Activated T-helper 1 cell treated with anti-CD3 and anti-CD28 coated beads, Interleukin-12 subunit alpha, Interleukin-12 subunit beta, Interleukin-2, Interleukin-4 antibody, amounts not matched to agents 30 ng/mL and 10 ng/mL and 1 ng/mL, durations not matched to agents 14 hours and 24 hours and 36 hours (primary cell): Measurements from ENCODE around the gene ASIC2. TPM values are rescaled to one million over a fixed set of nuclear protein-coding genes. Genes with fewer than 3 reads are reported as not detected.

Source experiments
- DNase-seq: peaks from one replicate; pipeline ENCODE4 v3.0.0; 2021; ENCODE audit warnings: low spot score
- H3K27ac Mint-ChIP-seq: one replicate; pipeline ENCODE4 v1.8.0; 2021; ENCODE audit warnings: mild to moderate bottlenecking, mixed read lengths
- H3K27me3 Mint-ChIP-seq: one replicate; pipeline ENCODE4 v1.8.0; 2022; ENCODE audit warnings: mild to moderate bottlenecking, moderate library complexity, mixed read lengths; ENCODE audit not compliant: insufficient read depth
- H3K36me3 Mint-ChIP-seq: one replicate; pipeline ENCODE4 v1.8.0; 2021; ENCODE audit warnings: low read depth, mixed read lengths
- H3K4me1 Mint-ChIP-seq: one replicate; pipeline ENCODE4 v1.8.0; 2021; ENCODE audit warnings: low read depth, mixed read lengths
- H3K4me3 Mint-ChIP-seq: one replicate; pipeline ENCODE4 v1.8.0; 2021; ENCODE audit warnings: mild to moderate bottlenecking, moderate library complexity, mixed read lengths
- H3K9me3 Mint-ChIP-seq: one replicate; pipeline ENCODE4 v1.8.0; 2021; ENCODE audit warnings: mixed read lengths
- intact Hi-C: fragments of 100-400 bp; cut with micrococcal nuclease; formaldehyde crosslinking; loops from one replicate; pipeline ENCODE4 v1.15.1; 2024
- total RNA-seq: library from RNA; stranded (reverse); gene quantifications from 2 replicates; pipeline ENCODE4 v1.2.3, GENCODE V29; 2022

Gene ASIC2
- not detected in 2 replicates for total RNA-seq

- H3K9me3 Mint-ChIP-seq: no peaks in the 10 kb centered on the region
- H3K4me1 Mint-ChIP-seq: no peaks in the 10 kb centered on the region
- peaks cover 49% of the 10 kb centered on the region for H3K27me3 Mint-ChIP-seq
- H3K4me3 Mint-ChIP-seq: no peak within 1 kb of the TSS
- H3K27ac Mint-ChIP-seq: no peak within 1 kb of the TSS
- H3K36me3 Mint-ChIP-seq: peaks cover 2% of the 10 kb centered on the region
- intact Hi-C loops: no loop called here
- DNase-seq: no peak
Observed at GRCh38 chr17:33292981-33293867, at the start of gene ASIC2. TSS of gene ASIC2 (minus strand) at chr17:33293295.

- intact Hi-C loops: no loop called here
- Mint-ChIP-seq H3K27ac (no peak overlapping the region), H3K27me3 (peaks cover 1% of the 10 kb centered on the region), H3K36me3 (no peaks in the 10 kb centered on the region), H3K4me1 (no peaks in the 10 kb centered on the region), H3K9me3 (no peaks in the 10 kb centered on the region), H3K4me3 (no peak overlapping the region)
- DNase-seq: no peak
Observed at GRCh38 chr17:33342025-33342424, 48.9 kb upstream of the ASIC2 start.

- H3K4me1 Mint-ChIP-seq: no peaks in the 10 kb centered on the region
- no peaks in the 10 kb centered on the region for H3K27me3 Mint-ChIP-seq
- intact Hi-C loops: no loop called here
- no peak overlapping the region for H3K27ac Mint-ChIP-seq
- H3K36me3 Mint-ChIP-seq: no peaks in the 10 kb centered on the region
- no peak for DNase-seq
- H3K4me3 Mint-ChIP-seq: no peak overlapping the region
- H3K9me3 Mint-ChIP-seq: no peaks in the 10 kb centered on the region
Observed at GRCh38 chr17:33338242-33338641, 45.1 kb upstream of the ASIC2 start.

- DNase-seq: no peak
- H3K9me3 Mint-ChIP-seq: no peaks in the 10 kb centered on the region
- no peak overlapping the region for H3K4me3 Mint-ChIP-seq
Observed at GRCh38 chr17:33335491-33336173, 42.5 kb upstream of the ASIC2 start.

GRCh38 chr17:33334703-33335102 lies 41.6 kb upstream of the ASIC2 start:
- intact Hi-C loops: no loop called here
- peaks cover 4% of the 10 kb centered on the region for H3K27me3 Mint-ChIP-seq
- no peaks in the 10 kb centered on the region for H3K9me3 Mint-ChIP-seq
- no peaks in the 10 kb centered on the region for H3K36me3 Mint-ChIP-seq
- no peak overlapping the region for H3K27ac Mint-ChIP-seq
- no peak overlapping the region for H3K4me3 Mint-ChIP-seq
- H3K4me1 Mint-ChIP-seq: no peaks in the 10 kb centered on the region
- DNase-seq: no peak

More at GRCh38 chr17:33335491-33336173, 42.5 kb upstream of the ASIC2 start:
- no peaks in the 10 kb centered on the region for H3K36me3 Mint-ChIP-seq
- H3K27ac Mint-ChIP-seq: no peak overlapping the region
- intact Hi-C loops: no loop called here
- H3K4me1 Mint-ChIP-seq: no peaks in the 10 kb centered on the region
- peaks cover 2% of the 10 kb centered on the region for H3K27me3 Mint-ChIP-seq

- Mint-ChIP-seq H3K4me1 (no peaks in the 10 kb centered on the region), H3K27me3 (peaks cover 4% of the 10 kb centered on the region), H3K36me3 (no peaks in the 10 kb centered on the region), H3K9me3 (no peaks in the 10 kb centered on the region), H3K27ac (no peak overlapping the region), H3K4me3 (no peak overlapping the region)
- intact Hi-C loops: no loop called here
- no peak for DNase-seq
Observed at GRCh38 chr17:33330877-33331276, 37.8 kb upstream of the ASIC2 start.

GRCh38 chr17:33328129-33328528 lies 35.0 kb upstream of the ASIC2 start:
- no peak for DNase-seq
- intact Hi-C loops: no loop called here
- Mint-ChIP-seq H3K4me1 (no peaks in the 10 kb centered on the region), H3K36me3 (no peaks in the 10 kb centered on the region), H3K27me3 (peaks cover 4% of the 10 kb centered on the region), H3K27ac (no peak overlapping the region), H3K9me3 (no peaks in the 10 kb centered on the region), H3K4me3 (no peak overlapping the region)

GRCh38 chr17:33324736-33325135 lies 31.6 kb upstream of the ASIC2 start:
- Mint-ChIP-seq H3K4me1 (no peaks in the 10 kb centered on the region), H3K4me3 (no peak overlapping the region), H3K27ac (no peak overlapping the region)

GRCh38 chr17:33322063-33322462 lies 29.0 kb upstream of the ASIC2 start:
- Mint-ChIP-seq H3K27me3 (no peaks in the 10 kb centered on the region), H3K9me3 (no peaks in the 10 kb centered on the region), H3K4me1 (no peaks in the 10 kb centered on the region), H3K36me3 (no peaks in the 10 kb centered on the region), H3K4me3 (no peak overlapping the region), H3K27ac (no peak overlapping the region)
- no peak for DNase-seq
- intact Hi-C loops: no loop called here

More at GRCh38 chr17:33324736-33325135, 31.6 kb upstream of the ASIC2 start:
- intact Hi-C loops: no loop called here
- no peak for DNase-seq
- Mint-ChIP-seq H3K36me3 (no peaks in the 10 kb centered on the region), H3K27me3 (no peaks in the 10 kb centered on the region), H3K9me3 (no peaks in the 10 kb centered on the region)

GRCh38 chr17:33318241-33318640 lies 25.1 kb upstream of the ASIC2 start:
- intact Hi-C loops: no loop called here
- Mint-ChIP-seq H3K27me3 (no peaks in the 10 kb centered on the region), H3K36me3 (no peaks in the 10 kb centered on the region), H3K4me3 (no peak overlapping the region), H3K4me1 (no peaks in the 10 kb centered on the region), H3K9me3 (no peaks in the 10 kb centered on the region), H3K27ac (no peak overlapping the region)
- DNase-seq: no peak

- no peak overlapping the region for H3K27ac Mint-ChIP-seq
- no peak for DNase-seq
Observed at GRCh38 chr17:33316746-33317145, 23.7 kb upstream of the ASIC2 start.

GRCh38 chr17:33310296-33310695 lies 17.2 kb upstream of the ASIC2 start:
- DNase-seq: no peak
- H3K4me1 Mint-ChIP-seq: no peaks in the 10 kb centered on the region
- no peaks in the 10 kb centered on the region for H3K9me3 Mint-ChIP-seq
- intact Hi-C loops: no loop called here
- no peak overlapping the region for H3K4me3 Mint-ChIP-seq
- peaks cover 2% of the 10 kb centered on the region for H3K27me3 Mint-ChIP-seq
- H3K27ac Mint-ChIP-seq: no peak overlapping the region
- H3K36me3 Mint-ChIP-seq: no peaks in the 10 kb centered on the region

More at GRCh38 chr17:33316746-33317145, 23.7 kb upstream of the ASIC2 start:
- H3K36me3 Mint-ChIP-seq: no peaks in the 10 kb centered on the region
- no peaks in the 10 kb centered on the region for H3K9me3 Mint-ChIP-seq
- H3K27me3 Mint-ChIP-seq: no peaks in the 10 kb centered on the region
- intact Hi-C loops: no loop called here
- no peak overlapping the region for H3K4me3 Mint-ChIP-seq
- no peaks in the 10 kb centered on the region for H3K4me1 Mint-ChIP-seq

GRCh38 chr17:33303254-33303653 lies 10.2 kb upstream of the ASIC2 start:
- peaks cover 10% of the 10 kb centered on the region for H3K4me1 Mint-ChIP-seq
- no peak for DNase-seq
- H3K9me3 Mint-ChIP-seq: no peaks in the 10 kb centered on the region
- no peak overlapping the region for H3K27ac Mint-ChIP-seq
- H3K36me3 Mint-ChIP-seq: no peaks in the 10 kb centered on the region
- peaks cover 15% of the 10 kb centered on the region for H3K27me3 Mint-ChIP-seq
- H3K4me3 Mint-ChIP-seq: no peak overlapping the region
- intact Hi-C loops: no loop called here
